ENCODE measurements around the gene SNRPD3.

Gene SNRPD3

DNA sequence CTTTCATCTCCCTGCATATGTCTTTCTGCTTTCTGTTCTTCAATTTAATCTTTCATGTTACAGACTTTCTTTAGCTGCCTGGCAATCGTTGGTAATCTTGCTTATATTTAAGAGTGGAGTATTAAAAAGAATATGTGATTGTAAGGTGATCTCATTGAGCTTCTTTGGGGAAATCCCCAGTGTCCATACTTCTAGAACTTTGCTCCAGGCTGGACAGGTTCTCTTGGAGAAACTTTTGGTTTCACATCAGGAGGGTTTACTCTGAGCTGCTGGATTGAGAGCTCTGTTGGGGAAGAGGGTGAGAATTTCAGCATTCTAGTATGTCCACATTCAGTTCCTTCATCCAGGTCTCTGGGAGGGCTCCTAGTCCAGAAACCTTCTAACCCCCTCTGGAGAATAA lies 21.0 kb downstream of the SNRPD3 start:
- no peak for DNase-seq

- DNase-seq, result no peak
Observed at GRCh38 chr22:24578355-24579257, 22.8 kb downstream of the SNRPD3 start.

GRCh38 chr22:24579258-24579601 lies 23.4 kb downstream of the SNRPD3 start:
- DNase-seq, result no peak

DNA sequence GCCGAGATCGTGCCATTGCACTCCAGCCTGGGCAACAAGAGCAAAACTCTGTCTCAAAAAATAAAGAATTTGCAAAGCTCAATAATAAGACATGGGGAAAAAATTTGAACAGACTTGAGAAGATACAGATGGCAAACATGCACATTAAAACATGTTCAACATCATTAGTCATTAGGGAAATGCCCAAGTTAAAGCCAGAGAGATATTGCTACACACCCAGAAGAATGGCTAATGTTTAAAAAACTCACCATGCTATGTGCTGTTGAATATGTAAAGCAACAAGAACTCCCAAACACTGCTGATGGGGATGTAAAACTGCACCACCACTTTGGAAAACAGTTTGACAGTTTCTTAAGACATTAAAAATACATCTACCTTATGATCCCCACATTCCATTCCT lies 24.5 kb downstream of the SNRPD3 start:
- DNase-seq, result no peak

- no peak for DNase-seq
Observed at GRCh38 chr22:24582056-24582814, 26.4 kb downstream of the SNRPD3 start.

GRCh38 chr22:24583221-24584165 lies 27.7 kb downstream of the SNRPD3 start:
- DNase-seq, result no peak

GRCh38 chr22:24584166-24584790 lies 28.5 kb downstream of the SNRPD3 start:
- no peak for DNase-seq

- no peak for DNase-seq
Observed at GRCh38 chr22:24584871-24585411, 29.1 kb downstream of the SNRPD3 start.

- DNase-seq, result no peak
Observed at GRCh38 chr22:24585461-24585860, 29.7 kb downstream of the SNRPD3 start.

DNA sequence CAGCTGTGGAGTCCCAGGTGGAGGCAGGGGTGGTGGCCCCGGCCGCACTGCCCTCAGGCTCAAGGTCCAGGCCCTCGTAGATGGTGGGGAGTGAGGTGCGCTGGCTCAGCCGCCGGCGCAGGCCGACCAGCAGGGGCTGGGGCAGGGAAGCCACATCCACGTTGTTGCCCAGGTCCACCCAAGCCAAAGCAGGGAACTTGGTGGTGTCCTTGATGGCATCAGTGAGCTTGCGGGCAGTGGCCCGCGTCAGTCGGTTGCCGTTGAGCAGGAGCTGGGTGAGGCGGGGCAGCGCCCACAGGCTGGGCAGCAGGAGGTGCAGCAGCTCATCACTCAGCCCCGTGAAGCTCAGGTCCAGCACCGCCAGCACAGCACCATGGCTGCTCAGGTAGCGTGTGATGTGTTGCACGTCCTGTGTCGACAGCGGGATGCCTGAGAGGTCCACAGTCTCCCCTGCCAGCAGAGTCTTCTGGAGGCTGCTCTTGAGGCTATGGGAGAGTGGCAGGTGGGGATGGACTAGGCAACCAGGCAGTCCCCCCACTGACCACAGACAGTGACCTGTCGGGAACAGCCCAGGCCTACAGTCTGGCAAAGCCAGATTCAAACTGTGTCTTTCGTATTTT lies 30.2 kb downstream of the SNRPD3 start:
- DNase-seq, result no peak

DNA sequence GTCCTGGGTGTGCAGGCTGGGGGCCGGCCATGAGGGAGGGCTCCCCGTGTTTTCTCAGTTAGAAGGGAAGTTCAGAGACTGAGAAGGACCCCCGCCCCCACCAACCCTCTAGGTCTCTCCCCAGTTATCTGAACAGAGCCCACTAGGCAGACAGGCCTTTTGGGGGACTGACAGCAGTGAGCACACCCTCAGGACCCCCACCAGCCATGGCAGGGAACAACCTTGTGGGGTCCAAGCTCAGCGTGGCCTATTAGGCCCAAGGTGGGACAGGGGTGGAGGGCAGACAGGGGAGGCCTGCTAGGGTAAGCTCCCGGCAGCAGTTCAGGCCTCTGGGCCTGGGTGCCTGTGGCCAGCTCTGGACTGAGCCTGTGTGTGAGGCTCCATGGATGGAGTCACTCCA lies 31.5 kb downstream of the SNRPD3 start:
- no peak for DNase-seq

GRCh38 chr22:24587948-24588347 lies 32.1 kb downstream of the SNRPD3 start:
- DNase-seq, result no peak

DNA sequence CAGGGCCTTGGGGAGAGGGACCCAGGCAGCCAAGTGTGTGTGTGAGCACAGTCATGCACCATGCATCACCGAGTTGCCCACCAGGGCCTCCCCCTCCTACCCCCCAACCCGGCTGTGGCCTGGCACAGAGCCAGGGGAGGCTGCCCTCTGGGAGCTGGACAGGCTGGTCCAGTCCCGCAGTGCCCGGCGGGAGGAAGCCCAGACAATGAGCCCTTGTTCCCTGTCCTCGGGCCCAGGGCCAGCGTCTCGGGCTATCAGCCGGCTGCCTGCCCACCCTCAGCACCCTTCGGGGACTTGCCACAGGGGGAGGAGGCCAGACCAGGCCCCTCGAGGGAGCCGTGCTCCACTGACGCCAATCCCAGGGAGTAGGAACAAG lies 32.6 kb downstream of the SNRPD3 start:
- no peak for DNase-seq

DNA sequence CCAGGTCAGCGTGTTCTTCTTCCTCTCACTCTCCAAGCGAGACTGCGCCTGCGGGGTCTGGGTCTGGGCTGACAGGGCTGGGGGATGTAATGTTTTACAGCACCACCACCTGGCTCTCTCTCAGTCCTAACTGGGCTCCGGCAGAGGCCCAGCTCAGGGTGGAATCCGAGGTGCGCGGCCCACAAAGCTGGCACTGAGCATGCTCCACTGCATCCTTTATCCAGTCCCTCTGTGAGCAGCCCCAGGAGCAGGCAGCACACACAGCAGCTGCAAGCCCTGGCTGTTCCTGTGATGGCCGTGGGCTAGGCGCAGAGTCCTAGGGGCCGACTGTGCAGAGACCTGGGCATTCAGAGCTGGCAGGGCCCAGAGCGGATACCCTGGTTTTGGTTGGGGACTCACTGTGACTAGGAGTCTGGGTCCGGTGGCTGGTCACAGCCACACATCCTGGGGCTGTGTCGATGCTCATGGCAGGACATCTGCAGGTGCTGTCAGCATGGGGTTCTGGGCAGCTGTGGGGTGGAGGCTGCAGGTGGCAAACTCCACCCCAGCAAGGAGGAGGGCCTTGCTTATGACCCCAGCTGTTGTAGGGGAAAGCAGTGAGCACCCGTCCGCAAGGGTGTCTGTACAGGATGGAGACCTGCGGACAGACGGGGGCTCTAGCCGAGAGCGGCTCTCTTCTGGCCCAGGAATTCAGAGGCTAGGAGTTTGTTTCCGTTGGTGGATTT lies 33.1 kb downstream of the SNRPD3 start:
- no peak for DNase-seq

GRCh38 chr22:24589518-24590030 lies 33.8 kb downstream of the SNRPD3 start:
- DNase-seq, result no peak

- no peak for DNase-seq
Observed at GRCh38 chr22:24590596-24591173, 34.9 kb downstream of the SNRPD3 start.

DNA sequence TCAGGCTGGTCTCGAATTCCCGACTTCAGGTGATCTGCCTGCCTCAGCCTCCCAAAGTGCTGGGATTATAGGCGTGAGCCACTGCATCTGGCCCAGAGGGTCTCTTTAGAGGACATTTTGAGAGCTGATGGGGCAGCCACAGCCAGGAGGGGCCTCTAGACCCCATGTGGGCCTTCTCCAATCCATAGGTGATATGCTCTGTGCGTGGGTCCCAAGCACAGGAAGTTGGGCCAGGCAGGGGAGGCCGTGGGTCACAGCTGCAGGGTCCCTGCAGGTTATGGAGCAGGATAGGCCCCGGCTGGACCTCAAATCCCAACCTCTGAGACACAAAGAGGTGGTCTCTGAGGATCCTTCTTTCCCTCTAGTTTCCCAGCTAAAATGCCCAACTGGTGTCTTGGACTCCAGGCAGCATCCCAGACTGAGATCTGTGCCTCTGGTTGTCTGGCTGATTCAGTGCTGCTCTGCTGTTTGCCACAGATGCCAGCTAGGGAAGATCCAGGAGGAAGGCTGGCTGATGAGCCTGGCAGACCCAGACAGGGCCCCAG lies 35.6 kb downstream of the SNRPD3 start:
- no peak for DNase-seq

- DNase-seq, result no peak
Observed at GRCh38 chr22:24592058-24592850, 36.5 kb downstream of the SNRPD3 start.

- peak; percentile 26 to 37 for DNase-seq
Observed at GRCh38 chr22:24592851-24593558, 37.2 kb downstream of the SNRPD3 start, which contains the start of gene LRRC75B. TSS of gene LRRC75B (minus strand) at chr22:24593073. CDS start at chr22:24593039, 34 bp downstream.
